ENCODE results near the gene ESYT1.

DNA sequence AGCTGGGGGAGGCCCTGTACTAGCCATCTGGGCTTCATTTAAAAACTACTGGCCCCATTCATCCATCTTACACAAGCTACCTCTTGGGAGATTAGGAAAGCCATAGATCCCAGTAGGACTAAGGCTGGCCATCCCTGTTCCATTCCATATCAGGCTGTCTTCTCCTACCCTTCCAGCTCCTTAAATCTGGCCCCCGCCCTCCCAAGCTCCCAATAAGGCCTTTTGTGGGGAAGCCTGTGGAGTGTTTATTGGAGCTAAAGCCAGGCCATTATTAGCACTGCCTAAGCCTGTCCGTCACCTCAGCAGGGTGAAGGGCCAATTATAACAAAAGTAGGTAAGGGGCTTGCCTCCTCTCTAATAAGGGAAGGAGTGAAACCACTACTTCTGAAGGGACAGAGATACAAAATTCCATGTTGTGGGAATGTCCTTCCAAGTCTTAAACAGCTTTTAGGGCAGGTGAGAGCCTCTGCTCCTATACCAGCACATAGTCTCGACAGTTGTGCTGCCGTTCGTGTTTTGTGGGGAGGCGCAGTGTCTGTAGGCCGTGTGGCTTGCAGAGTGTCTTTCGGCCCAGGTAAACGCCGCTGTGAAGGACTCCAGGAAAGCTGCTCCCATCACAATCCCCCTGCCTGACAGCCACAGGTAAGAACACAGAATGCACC, 33.8 kb downstream of the ESYT1 start:
- TF ChIP-seq CTCF (IDR thresholded peaks at IDR 0.05; ENCODE audit: low read depth, low read length, missing input control): no peak
- TF ChIP-seq ATF3 (IDR thresholded peaks at IDR 0.05): no peak
- TF ChIP-seq RAD21 (IDR thresholded peaks at IDR 0.05): no peak
- TF ChIP-seq TAF1 (conservative IDR thresholded peaks at IDR 0.05): no peak
- no peak for TF ChIP-seq FOXA2 (IDR thresholded peaks at IDR 0.05)
- TF ChIP-seq, protein P1, sequence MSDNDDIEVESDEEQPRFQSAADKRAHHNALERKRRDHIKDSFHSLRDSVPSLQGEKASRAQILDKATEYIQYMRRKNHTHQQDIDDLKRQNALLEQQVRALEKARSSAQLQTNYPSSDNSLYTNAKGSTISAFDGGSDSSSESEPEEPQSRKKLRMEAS (IDR thresholded peaks at IDR 0.05): no peak
- no peak for TF ChIP-seq JUND (IDR thresholded peaks at IDR 0.05)
- no peak for TF ChIP-seq YY1 (IDR thresholded peaks at IDR 0.05)
- TF ChIP-seq REST (IDR thresholded peaks at IDR 0.05): no peak
- TF ChIP-seq ZBTB33 (IDR thresholded peaks at IDR 0.05): no peak
- TF ChIP-seq FOXA1 (IDR thresholded peaks at IDR 0.05): no peak
- no peak for TF ChIP-seq RXRA (IDR thresholded peaks at IDR 0.05)
- TF ChIP-seq SP1 (IDR thresholded peaks at IDR 0.05): no peak
- no peak for TF ChIP-seq HNF4G (IDR thresholded peaks at IDR 0.05)

Measured in liver (tissue), 3 donors.